H1 (cell line): ENCODE results near the gene TSNAXIP1. TPM values are rescaled to one million over a fixed set of nuclear protein-coding genes. Genes with fewer than 3 reads are reported as not detected.

Experiments
- CREB1 ChIP-seq: IDR thresholded peaks from 2 replicates; pipeline ENCODE4 v1.6.1; 2012; ENCODE audit warnings: inconsistent platforms
- HDAC6 ChIP-seq: IDR thresholded peaks from one replicate; pipeline ENCODE4 v1.7.1; 2012; ENCODE audit warnings: low read depth, mild to moderate bottlenecking, inconsistent platforms, low read length, moderate library complexity
- RBBP5 ChIP-seq: IDR thresholded peaks from 2 replicates; pipeline ENCODE4 v1.7.1; 2012; ENCODE audit warnings: low read depth, mild to moderate bottlenecking, inconsistent platforms, low read length, moderate library complexity, borderline replicate concordance
- TAF1 ChIP-seq: IDR thresholded peaks from 2 replicates; pipeline ENCODE4 v1.6.1; 2011; ENCODE audit warnings: mild to moderate bottlenecking, low read depth, low read length
- TBP ChIP-seq: IDR thresholded peaks from 2 replicates; pipeline ENCODE4 v1.6.1; 2011; ENCODE audit warnings: low read depth, low read length, improper control_type of control experiment
- polyA plus RNA-seq, 7 experiments: library from polyadenylated mRNA; depleted of rRNA in 3 of 7; stranded (reverse) in 5 of 7; unstranded in 2 of 7; fragments of >200 nt in 5 of 7; fragments of 200-250 nt in 2 of 7; gene quantifications; 1 replicate in 5 of 7; 2 replicates in 1 of 7; 4 replicates in 1 of 7; pipeline versions ENCODE4 v1.2.1 to v1.2.3, GENCODE V29; 2011 to 2013; ENCODE audit warnings: missing spikeins in 2 of 7, mixed read lengths in 2 of 7
- total RNA-seq: library from RNA; stranded (reverse); fragmentation: NEBNext Ultra II Directional; extraction: Animal tissue kit (Norgen Biotek cat#: 25700); gene quantifications from 2 replicates; pipeline ENCODE4 v1.2.1, GENCODE V29; 2021
- TF ChIP-seq, protein P1 (sequence below): IDR thresholded peaks from 2 replicates; pipeline ENCODE4 v1.6.1; 2011; ENCODE audit warnings: low read length, improper control_type of control experiment

Gene TSNAXIP1
- total and polyA plus RNA-seq, 2 of the 8 experiments (the other 6 are each of a cell fraction or from before 2014, with no cell fraction given), result 0.37 to 0.94 TPM

- TF ChIP-seq CREB1, result peak; percentile 60
- TF ChIP-seq, protein P1, sequence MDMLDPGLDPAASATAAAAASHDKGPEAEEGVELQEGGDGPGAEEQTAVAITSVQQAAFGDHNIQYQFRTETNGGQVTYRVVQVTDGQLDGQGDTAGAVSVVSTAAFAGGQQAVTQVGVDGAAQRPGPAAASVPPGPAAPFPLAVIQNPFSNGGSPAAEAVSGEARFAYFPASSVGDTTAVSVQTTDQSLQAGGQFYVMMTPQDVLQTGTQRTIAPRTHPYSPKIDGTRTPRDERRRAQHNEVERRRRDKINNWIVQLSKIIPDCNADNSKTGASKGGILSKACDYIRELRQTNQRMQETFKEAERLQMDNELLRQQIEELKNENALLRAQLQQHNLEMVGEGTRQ, result 0 out of 2 replicates have a peak, but pooled peaks have one; percentile 0
- TF ChIP-seq TAF1, result peak; percentile 91
- no peak for TF ChIP-seq HDAC6
- peak; percentile 69 for TF ChIP-seq TBP
- no peak for TF ChIP-seq RBBP5
- TF ChIP-seq, all 59 proteins: peak for 23
Measured at GRCh38 chr16:67841816-67842508, 35.3 kb downstream of the TSNAXIP1 start, which contains the start of gene THAP11 (continued).
